Activated naive CD4-positive, alpha-beta T cell (primary cell): ENCODE data around the gene CEP97.
"Not testable (repeated sequence)": the region's sequence is repeated elsewhere in the genome, so short reads cannot be mapped to it uniquely, and the experiment has no call there.

ENCODE experiments used
- DNase-seq, 4 experiments: peaks; one replicate each; lab custom pipeline; 2025; lab: John Stamatoyannopoulos, UW

The CEP97 gene

GRCh38 chr3:101701696-101702634 lies 22.4 kb upstream of the CEP97 start:
- no peak for DNase-seq

GRCh38 chr3:101702726-101703125 lies 21.7 kb upstream of the CEP97 start:
- DNase-seq = no peak

GRCh38 chr3:101703169-101703568 lies 21.2 kb upstream of the CEP97 start:
- no peak for DNase-seq

- DNase-seq = not testable (repeated sequence)
These were observed 19.8 kb upstream of the CEP97 start for GRCh38 chr3:101704639-101705038.

GRCh38 chr3:101709126-101709525 lies 15.3 kb upstream of the CEP97 start:
- no peak for DNase-seq

- no peak for DNase-seq
These were observed 6.0 kb upstream of the CEP97 start for GRCh38 chr3:101718455-101718854.

GRCh38 chr3:101719604-101720185 lies 4.7 kb upstream of the CEP97 start:
- DNase-seq = no peak

GRCh38 chr3:101720851-101721840 lies 3.3 kb upstream of the CEP97 start:
- DNase-seq = no peak

- DNase-seq = no peak
These were observed 1.8 kb upstream of the CEP97 start for GRCh38 chr3:101722394-101723173.

- DNase-seq = peak in 2 of 4 experiments; percentile 27 to 28
These were observed 928 bp downstream of the CEP97 start for GRCh38 chr3:101725194-101725889.

GRCh38 chr3:101725890-101726275 lies 1.5 kb downstream of the CEP97 start:
- no peak for DNase-seq

- no peak for DNase-seq
These were observed 5.2 kb downstream of the CEP97 start for GRCh38 chr3:101729586-101729985.

GRCh38 chr3:101730839-101731238 lies 6.4 kb downstream of the CEP97 start:
- DNase-seq = no peak

- DNase-seq = no peak
These were observed 7.8 kb downstream of the CEP97 start for GRCh38 chr3:101732240-101732641.

- no peak for DNase-seq
These were observed 11.4 kb downstream of the CEP97 start for GRCh38 chr3:101735833-101736232.

- DNase-seq = not testable (repeated sequence)
These were observed 17.5 kb downstream of the CEP97 start for GRCh38 chr3:101741914-101742313.

GRCh38 chr3:101744811-101745210 lies 20.4 kb downstream of the CEP97 start:
- DNase-seq = no peak

- not testable (repeated sequence) for DNase-seq
These were observed 21.5 kb downstream of the CEP97 start for GRCh38 chr3:101745934-101746333.

GRCh38 chr3:101753386-101754113 lies 29.1 kb downstream of the CEP97 start:
- DNase-seq = not testable (repeated sequence)

GRCh38 chr3:101758224-101758623 lies 33.8 kb downstream of the CEP97 start:
- no peak for DNase-seq
